ENCODE data around the gene SCAANT1.

GRCh38 chr3:63921741-63922482 lies 9.7 kb upstream of the SCAANT1 start:
- TF ChIP-seq POLR2A (IDR thresholded peaks at IDR 0.05; ENCODE audit: extremely low read depth, insufficient read length) (no peak), CTCF (IDR thresholded peaks at IDR 0.05; ENCODE audit: low read depth, low read length) (no peak), MYC (IDR thresholded peaks at IDR 0.05; ENCODE audit: low read depth, low read length) (no peak), MAX (IDR thresholded peaks at IDR 0.05; ENCODE audit: low read depth, low read length) (no peak)
